Subcutaneous adipose tissue (tissue), 4 donors: ENCODE measurements around the gene NSFL1C. TPM values are rescaled to one million over a fixed set of nuclear protein-coding genes. Genes with fewer than 3 reads are reported as not detected.

Source experiments
- total RNA-seq, 4 donors: library from RNA; depleted of rRNA; stranded (reverse); fragments of >200 nt; gene quantifications; one replicate each; pipeline ENCODE4 v1.1.0, GENCODE V29; 2016
- TF ChIP-seq, protein P1 (sequence below): fragments of 450-650 bp; IDR thresholded peaks from one replicate; pipeline ENCODE4 v1.5.1; 2016; ENCODE audit warnings: low read depth, mild to moderate bottlenecking, control low read depth, antibody characterized with exemption, moderate library complexity

NSFL1C gene
- total RNA-seq, 4 donors from 2014 or later: 43.7 to 60.5 (median 57.8) TPM

DNA sequence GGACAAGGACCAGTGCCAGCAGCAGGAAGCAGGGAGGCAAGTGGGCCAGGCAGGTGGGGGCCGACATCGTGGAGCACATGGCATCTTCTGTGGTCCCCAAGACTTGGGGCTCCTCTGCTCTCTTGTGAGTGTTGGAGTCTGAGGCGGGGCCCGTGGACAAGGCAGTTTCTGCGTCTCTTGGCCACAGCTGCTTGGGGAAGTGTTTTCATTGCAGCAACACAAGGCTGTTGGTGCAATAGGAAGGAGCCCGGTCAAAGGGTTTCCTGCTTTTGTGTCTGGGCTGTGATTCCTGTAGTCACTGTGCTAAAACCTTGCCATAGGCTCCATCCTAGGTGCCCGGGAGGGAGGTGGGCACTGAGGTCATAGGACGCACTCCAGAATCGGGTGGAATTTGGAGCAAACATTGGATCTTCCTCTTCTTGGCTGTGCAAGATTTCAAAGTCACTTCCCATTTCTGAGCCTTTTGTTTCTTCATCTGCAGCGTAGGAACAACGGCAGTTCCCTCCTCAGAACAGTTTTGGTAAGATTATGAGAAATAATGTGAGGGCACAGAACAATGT lies 24.7 kb upstream of the NSFL1C start, which contains the start of gene SIRPB2:
SIRPB2 (minus strand) TSS at position 140 of the 560 bp plus-strand sequence; CDS start at position 79, 61 bp downstream.
- TF ChIP-seq, protein P1, sequence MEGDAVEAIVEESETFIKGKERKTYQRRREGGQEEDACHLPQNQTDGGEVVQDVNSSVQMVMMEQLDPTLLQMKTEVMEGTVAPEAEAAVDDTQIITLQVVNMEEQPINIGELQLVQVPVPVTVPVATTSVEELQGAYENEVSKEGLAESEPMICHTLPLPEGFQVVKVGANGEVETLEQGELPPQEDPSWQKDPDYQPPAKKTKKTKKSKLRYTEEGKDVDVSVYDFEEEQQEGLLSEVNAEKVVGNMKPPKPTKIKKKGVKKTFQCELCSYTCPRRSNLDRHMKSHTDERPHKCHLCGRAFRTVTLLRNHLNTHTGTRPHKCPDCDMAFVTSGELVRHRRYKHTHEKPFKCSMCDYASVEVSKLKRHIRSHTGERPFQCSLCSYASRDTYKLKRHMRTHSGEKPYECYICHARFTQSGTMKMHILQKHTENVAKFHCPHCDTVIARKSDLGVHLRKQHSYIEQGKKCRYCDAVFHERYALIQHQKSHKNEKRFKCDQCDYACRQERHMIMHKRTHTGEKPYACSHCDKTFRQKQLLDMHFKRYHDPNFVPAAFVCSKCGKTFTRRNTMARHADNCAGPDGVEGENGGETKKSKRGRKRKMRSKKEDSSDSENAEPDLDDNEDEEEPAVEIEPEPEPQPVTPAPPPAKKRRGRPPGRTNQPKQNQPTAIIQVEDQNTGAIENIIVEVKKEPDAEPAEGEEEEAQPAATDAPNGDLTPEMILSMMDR: no peak

DNA sequence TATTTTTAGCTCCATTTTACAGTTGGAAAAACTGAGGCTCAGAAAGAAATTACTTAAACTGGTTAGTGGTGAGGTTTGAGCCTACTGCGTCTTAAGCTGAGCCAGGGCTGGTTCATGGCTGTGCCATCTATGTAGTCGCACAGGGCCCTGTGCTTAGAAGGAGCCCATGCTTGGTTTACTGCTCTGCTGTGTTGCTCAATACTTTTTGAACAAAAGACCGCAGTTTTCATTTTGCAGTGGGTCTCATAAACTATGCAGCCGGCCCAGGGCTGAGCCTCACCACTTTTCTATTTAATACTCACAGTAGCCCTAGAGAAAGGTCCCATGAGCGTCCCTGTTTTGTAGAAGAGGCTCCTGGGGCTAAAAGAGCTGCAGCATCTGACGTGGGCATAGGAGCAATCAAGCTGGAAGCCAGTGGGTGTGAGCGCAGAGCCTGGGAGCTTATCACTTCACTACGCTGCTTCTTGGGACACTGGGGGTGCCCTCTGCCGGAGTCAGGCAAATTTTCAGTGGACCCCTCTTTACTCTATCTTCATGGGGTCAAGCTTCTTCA lies 24.1 kb upstream of the NSFL1C start:
- TF ChIP-seq, protein P1: no peak

DNA sequence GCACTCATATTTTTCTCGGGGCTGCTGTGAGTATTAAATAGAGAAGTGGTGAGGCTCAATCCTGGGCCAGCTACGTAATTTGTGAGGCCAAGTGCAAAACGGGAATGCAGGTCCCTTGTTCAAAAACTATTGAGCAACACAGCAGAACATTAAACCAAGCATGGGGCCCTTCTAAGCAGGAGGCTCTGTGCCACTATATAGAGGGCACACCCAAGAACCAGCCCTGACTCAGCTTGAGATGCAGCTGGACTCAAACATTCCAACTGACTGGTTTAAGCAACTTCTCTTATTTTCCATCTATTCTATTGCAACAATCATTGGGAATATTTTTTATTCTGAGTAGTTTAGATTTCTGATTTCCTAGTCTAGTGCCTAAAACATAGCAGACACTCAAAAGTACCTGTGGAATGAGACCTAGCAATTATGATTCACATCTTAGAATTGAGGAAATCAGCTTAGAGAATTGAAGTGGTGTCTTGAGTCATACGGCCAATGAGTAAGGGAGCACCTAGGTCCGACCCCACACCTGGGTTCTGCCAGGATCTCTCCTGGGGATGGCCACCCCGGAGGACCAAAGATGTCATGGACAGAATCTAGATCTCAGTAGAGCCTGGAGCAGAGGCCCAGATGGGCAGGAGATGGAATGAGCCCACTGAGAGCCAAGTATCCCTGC lies 23.3 kb upstream of the NSFL1C start:
- TF ChIP-seq, protein P1: no peak

DNA sequence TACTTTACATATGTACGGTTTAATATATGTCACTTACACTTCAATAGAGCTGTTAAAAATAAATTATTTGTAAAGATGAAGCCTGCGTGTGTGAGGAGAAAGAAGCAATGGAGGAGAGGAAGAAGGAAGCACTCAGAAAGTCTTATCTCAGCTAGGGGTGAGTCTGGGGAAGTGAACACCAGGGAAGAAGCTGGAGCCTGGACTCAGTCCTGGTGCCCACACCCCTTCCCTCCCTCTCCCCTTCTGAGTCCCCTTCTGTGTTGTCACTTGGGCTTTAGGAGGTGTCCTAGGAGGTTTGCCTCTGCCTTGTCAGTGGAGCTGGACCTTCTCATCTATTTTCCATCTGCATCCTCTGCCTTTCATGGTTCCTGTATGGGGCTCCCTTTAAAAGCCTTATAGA lies 22.7 kb upstream of the NSFL1C start:
- TF ChIP-seq, protein P1: no peak

DNA sequence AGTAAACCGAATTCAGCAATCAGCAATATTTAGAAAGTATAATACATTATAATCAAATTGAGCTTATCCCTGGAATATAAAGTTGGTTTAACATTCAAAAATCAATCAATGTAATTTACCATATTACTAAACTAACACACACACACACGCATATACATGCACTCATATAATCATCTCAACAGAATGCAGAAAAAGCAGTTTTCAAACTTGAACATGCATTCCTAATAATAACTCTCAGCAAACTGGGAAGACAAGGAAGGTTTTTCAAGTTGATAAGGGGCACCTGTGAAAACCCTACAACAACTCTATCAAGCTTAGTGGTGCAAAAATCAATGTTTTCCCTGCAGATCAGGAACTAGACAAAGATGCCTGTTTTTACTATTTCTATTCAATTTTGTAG lies 19.9 kb upstream of the NSFL1C start:
- TF ChIP-seq, protein P1: no peak

DNA sequence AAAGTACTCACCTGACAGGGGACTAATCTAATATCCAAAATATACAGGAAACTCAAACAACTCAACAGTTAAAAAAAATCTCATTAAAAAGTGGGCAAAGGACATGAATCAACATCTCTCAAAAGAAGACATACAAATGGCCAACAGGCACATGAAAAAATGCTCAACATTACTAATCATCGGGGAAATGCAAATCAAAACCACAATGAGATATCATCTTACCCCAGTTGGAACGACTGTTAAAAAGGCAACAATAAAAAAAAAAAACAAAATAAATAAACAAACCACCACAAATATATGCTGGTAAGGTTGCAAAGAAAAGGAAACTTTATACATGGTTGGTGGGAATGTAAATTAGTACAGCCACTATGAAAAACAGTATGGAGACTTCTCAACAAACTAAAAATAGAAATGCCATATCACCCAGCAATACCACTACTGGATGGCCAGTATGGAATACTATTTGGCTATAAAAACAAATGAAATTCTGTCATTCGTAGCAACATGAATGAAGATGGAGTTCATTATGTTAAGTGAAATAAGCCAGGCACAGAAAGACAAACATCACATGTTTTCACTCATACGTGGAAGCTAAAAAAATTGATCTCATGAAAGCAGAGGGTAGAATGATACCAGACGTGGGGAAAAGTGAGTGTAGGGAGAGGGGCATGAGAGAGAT lies 17.9 kb upstream of the NSFL1C start:
- TF ChIP-seq, protein P1: no peak
